ENCODE measurements around the gene TFR2. TPM values are rescaled to one million over a fixed set of nuclear protein-coding genes. Genes with fewer than 3 reads are reported as not detected.

TFR2 gene
- total and polyA plus RNA-seq, 9 of the 15 experiments (the other 6 are each of a cell fraction or from before 2014, with no cell fraction given), result 3.8 to 123 (median 51.1) TPM

- no peak for TF ChIP-seq FOXO4 (CRISPR knock-in tag; IDR thresholded peaks at IDR 0.05)
- TF ChIP-seq GTF2B (IDR thresholded peaks at IDR 0.05; ENCODE audit: extremely low read depth, insufficient read length), result no peak
- TF ChIP-seq SMAD3 (CRISPR knock-in tag; conservative IDR thresholded peaks at IDR 0.05), result peak; percentile 75; the same call in 1 of the 2 replicates
- TF ChIP-seq TOE1 (IDR thresholded peaks at IDR 0.05; ENCODE audit: borderline replicate concordance), result peak; percentile 100
- TF ChIP-seq TOE1 (CRISPR knock-in tag; IDR thresholded peaks at IDR 0.05; ENCODE audit: borderline replicate concordance, low read depth), result 0 out of 2 replicates have a peak, but pooled peaks have one; percentile 23
- TF ChIP-seq CTBP1 (IDR thresholded peaks at IDR 0.05; ENCODE audit: borderline replicate concordance), result peak; percentile 96
- TF ChIP-seq TRIM28 (IDR thresholded peaks at IDR 0.05), result peak; percentile 75
- TF ChIP-seq ZBTB9 (CRISPR knock-in tag; IDR thresholded peaks at IDR 0.05), result peak; percentile 55; the same call in 1 of the 2 replicates
- TF ChIP-seq NR0B1 (IDR thresholded peaks at IDR 0.05; ENCODE audit: partially characterized antibody), result no peak
- TF ChIP-seq ATF3 (IDR thresholded peaks at IDR 0.05), result peak; percentile 82
- peak; percentile 52; the same call in 1 of the 2 replicates for TF ChIP-seq ATF3 (CRISPR knock-in tag; conservative IDR thresholded peaks at IDR 0.05)
- TF ChIP-seq ZNF184 (CRISPR knock-in tag; IDR thresholded peaks at IDR 0.05), result no peak
- no peak for TF ChIP-seq BRF2 (IDR thresholded peaks at IDR 0.05; ENCODE audit: borderline replicate concordance, insufficient read depth, insufficient read length)
- peak; percentile 73 for TF ChIP-seq RBFOX2 (IDR thresholded peaks at IDR 0.05; ENCODE audit: low read depth, low read length)
- TF ChIP-seq ELF4 (CRISPR knock-in tag; IDR thresholded peaks at IDR 0.05), result peak; percentile 57; the same call in 1 of the 2 replicates
- TF ChIP-seq ZC3H11A (IDR thresholded peaks at IDR 0.05; ENCODE audit: low read depth, low read length), result 0 out of 2 replicates have a peak, but pooled peaks have one; percentile 55
- TF ChIP-seq HMBOX1 (IDR thresholded peaks at IDR 0.05), result no peak
- peak in 1 of 2 experiments; percentile 100; a peak in 2 of 4 replicates for TF ChIP-seq NONO (IDR thresholded peaks at IDR 0.05; ENCODE audit: low read depth in 2 of 2, low read length in 1 of 2)
- TF ChIP-seq ZNF778 (CRISPR knock-in tag; IDR thresholded peaks at IDR 0.05), result no peak
- peak; percentile 56 for TF ChIP-seq HCFC1 (IDR thresholded peaks at IDR 0.05; ENCODE audit: low read depth, low read length)
Measured at GRCh38 chr7:100673302-100673941, 32.1 kb upstream of the TFR2 start, which contains the start of gene GNB2 (continued).

All from K562 (cell line).